ENCODE results near the gene KRT2.

- TF ChIP-seq POLR2A (conservative IDR thresholded peaks at IDR 0.05), result no peak
- TF ChIP-seq HNRNPLL (IDR thresholded peaks at IDR 0.05; ENCODE audit: low read depth, low read length, poor library complexity, severe bottlenecking), result no peak
- TF ChIP-seq CTCF (IDR thresholded peaks at IDR 0.05 in 2 of 3, conservative IDR thresholded peaks at IDR 0.05 in 1 of 3; ENCODE audit: insufficient read depth in 2 of 3, low read depth in 1 of 3, low read length in 3 of 3), result no peak
Measured at GRCh38 chr12:52636592-52637258, 15.3 kb downstream of the KRT2 start.

Data from K562 (cell line).